GM12801 (cell line): ENCODE measurements around the gene AHSG.

ENCODE experiments used
- TF ChIP-seq, protein P1 (sequence below): IDR thresholded peaks from one replicate; pipeline ENCODE4 v1.5.1; 2011; ENCODE audit warnings: control low read depth; ENCODE audit not compliant: insufficient read length; ENCODE audit errors: extremely low read depth

AHSG gene

DNA sequence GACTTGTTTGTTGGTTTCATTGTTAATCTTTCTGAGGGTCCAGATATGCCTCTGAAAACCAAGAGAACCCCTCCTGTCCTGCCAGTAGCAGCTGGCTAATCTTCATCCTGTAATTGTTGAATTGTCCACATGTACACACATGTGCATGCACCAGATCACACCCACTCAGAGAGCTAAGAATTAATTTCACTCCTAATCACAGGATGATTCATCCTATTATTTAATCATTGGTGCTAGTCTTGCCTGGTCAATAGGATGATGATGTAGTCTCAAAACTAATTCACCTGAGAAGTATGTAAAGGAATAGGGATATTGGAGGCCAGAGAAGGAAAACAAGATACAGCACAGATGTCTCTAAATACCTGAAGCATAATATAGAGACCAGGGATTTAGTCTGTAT, 7.8 kb upstream of the AHSG start:
- TF ChIP-seq, protein P1, sequence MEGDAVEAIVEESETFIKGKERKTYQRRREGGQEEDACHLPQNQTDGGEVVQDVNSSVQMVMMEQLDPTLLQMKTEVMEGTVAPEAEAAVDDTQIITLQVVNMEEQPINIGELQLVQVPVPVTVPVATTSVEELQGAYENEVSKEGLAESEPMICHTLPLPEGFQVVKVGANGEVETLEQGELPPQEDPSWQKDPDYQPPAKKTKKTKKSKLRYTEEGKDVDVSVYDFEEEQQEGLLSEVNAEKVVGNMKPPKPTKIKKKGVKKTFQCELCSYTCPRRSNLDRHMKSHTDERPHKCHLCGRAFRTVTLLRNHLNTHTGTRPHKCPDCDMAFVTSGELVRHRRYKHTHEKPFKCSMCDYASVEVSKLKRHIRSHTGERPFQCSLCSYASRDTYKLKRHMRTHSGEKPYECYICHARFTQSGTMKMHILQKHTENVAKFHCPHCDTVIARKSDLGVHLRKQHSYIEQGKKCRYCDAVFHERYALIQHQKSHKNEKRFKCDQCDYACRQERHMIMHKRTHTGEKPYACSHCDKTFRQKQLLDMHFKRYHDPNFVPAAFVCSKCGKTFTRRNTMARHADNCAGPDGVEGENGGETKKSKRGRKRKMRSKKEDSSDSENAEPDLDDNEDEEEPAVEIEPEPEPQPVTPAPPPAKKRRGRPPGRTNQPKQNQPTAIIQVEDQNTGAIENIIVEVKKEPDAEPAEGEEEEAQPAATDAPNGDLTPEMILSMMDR = no peak

DNA sequence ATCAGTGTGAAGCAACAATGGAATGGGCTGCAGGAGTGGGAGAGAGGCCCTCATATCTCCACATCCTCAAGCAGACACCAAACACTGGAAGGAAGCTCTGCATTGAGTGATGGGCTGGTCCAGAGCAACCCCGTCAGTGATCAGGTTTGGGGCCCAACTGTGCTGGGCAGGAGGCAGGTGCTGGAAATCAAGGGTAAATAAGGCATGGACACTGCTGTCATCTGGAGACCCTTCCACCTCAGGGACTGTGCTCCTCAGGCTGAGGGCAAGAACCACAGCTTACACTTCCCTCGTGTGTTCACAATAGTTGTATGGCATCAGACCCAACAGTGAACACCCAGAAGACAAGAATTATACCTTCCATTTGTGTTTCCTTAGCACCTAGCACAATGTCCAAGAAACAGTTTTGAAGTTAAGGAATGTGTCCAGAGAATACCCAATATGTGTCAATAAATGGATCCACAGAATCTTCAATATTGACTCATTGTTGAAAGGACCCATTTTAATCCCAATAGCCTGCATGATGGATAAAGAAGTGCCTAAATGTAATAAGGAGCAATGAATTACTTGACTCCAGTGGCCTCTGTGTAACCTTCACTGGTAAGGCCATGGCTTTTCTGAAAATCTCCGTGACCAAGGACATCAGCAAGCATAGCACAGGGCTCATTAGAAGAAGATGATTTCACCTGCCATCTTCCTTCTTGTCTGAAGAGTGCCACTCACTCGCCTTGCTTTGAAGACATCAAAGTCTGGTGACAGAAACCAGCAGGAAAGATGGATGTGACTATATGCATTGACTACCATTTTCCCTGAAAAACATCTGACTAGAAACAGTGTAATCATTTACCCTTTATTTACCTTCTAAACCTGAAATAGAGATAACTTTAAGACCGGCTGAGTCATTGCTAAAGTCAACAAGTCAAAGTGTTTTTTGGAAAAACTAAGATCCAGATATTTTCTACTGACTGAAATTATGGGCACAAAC, 7.0 kb upstream of the AHSG start:
- TF ChIP-seq, protein P1 = no peak

DNA sequence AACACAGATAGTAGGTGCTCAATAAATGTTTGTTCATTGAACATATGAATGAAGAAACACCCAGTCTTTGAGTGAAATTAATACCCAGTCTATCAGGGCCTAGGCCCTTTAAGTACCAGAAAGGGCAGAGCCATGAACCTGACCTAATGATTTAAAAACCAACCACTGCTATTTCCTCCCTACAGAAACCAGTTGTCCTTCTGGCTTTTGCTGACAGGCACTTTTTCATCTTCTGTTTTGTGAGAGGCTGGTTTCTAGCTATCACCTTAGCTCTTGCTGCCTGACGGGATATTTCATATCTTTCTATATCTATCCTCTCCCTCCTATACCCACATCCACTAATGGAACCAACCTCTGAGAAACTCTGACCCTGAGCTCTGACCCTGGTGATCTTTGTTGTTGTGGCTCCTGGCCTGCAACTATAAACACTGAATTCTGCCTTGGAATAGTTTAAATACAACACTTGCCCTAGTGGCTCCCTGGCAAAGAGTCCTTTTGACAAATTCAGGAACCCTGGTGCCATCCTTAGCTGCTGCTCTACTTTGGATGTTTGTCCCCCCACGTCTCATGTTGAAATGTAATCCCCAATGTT, 4.1 kb upstream of the AHSG start:
- TF ChIP-seq, protein P1 = no peak

DNA sequence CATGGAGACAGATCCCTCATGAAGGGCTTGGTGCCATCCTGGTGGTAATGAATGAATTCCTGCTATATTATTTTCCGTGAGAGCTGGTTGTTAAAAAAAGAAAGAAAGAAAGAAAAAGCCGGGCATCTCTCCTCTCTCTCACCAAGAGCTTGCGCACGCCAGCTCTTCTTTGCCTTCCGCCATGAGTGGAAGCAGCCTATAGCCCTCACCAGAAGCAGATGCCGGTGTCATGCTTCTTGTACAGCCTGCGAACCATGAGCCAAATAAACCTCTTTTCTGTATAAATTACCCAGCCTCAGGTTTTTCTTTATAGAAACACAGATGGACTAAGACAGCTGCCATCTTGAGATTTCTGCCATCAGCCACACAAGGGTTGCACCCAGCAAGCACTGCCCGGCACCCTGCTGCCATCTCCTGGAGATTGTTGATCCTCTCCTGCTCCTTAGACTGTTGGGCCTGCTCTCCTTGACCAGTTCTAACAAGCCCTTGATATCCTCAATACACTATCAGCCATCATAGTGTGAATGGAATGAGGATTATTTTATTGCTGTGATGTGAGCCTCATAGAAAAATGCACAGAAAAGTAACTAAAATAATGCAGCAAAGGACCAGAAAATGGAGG, 3.5 kb upstream of the AHSG start:
- TF ChIP-seq, protein P1 = no peak

DNA sequence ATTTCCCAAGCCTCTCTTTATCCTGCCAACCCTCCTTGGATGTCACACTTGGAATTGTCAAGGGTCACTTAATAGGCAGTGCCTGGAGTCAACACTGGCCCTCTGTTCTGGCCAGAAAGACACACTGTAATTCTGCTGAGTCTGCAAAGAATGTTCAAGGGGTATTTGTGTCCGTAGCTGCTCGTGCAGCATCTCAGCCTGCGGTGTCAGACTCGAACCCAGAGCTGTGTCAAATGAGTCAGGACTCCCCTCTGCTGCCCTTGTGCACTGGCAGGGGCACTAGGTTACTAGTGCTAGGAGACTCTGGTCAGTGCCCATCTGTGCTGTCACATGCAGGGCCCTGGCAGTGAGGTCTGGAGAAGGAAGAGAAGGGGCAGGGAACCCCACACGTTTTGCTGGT, 795 bp upstream of the AHSG start:
- TF ChIP-seq, protein P1 = no peak

DNA sequence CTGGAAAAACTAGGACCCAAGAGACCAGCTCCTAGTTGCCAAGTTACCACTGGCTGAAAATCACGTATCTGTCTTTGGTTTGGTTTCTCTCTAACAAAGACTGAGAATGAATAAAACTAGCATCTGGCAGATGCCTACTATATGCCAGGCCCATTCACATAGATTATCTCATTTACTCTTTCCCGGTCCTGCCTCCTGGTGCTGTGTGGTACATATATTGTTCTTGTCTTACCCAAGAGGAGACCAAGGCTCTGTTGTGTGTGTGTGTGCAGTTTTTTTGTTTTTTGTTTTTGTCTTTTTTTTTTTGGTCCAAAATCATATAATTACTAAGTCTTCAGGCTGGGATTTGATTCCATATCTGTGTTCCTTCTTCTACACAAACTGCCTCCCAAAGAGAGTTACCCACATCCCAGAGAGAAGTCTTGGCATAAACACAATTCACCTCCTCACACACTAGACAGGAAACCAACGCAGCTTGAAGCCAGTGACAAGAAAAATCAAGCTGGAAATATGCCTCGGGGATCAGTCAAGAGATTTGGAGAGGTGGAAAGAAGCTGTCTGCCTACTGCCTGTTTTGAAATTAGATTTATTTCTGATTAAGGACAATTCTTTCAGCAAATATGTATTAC, 891 bp downstream of the AHSG start:
- TF ChIP-seq, protein P1 = no peak

DNA sequence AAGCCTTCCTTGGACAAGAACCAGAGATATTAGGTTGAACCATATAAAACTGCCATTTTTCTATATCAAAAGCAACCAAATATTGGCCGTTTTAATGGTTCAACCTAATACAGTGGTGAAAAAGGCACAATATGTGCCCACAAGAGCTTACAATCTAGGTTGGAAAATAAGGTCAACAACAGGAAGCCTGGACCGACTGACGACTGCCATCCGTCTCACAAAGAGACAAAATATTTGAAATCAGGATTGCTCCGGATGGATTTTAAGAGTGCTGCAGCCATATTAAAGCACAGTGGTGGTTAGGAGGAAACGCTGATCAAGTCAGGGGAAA, 1.4 kb downstream of the AHSG start:
- TF ChIP-seq, protein P1 = no peak
